ENCODE data around the gene TCAP.
"Not testable (repeated sequence)": the region's sequence is repeated elsewhere in the genome, so short reads cannot be mapped to it uniquely, and the experiment has no call there.

The TCAP gene

DNA sequence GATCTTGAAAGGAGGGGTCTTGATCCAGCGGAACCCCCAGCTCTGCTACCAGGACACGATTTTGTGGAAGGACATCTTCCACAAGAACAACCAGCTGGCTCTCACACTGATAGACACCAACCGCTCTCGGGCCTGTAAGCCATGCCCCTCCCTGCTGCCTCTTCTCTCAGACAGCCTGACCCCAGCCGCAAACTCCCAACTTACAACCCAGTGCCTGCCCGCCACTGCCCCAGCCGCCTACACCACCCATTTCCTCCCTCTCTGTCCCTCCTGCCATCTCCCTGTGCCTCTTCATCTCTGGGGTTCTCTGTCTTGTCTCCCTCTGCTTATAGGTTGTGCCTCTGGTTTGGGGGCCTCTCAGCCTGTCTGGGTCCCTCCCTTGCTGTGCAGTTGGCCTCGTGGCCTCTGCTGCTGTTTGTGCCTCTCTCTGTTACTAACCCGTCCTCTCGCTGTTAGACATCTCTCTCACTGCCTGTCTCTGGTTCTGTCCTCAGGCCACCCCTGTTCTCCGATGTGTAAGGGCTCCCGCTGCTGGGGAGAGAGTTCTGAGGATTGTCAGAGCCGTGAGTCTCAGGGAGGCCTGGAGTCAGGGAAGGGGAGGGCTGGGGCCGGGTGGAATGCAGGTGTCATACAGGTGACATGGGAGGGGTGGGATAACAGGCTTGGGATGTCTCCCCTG, 44.3 kb downstream of the TCAP start:
- DNase-seq = no peak

DNA sequence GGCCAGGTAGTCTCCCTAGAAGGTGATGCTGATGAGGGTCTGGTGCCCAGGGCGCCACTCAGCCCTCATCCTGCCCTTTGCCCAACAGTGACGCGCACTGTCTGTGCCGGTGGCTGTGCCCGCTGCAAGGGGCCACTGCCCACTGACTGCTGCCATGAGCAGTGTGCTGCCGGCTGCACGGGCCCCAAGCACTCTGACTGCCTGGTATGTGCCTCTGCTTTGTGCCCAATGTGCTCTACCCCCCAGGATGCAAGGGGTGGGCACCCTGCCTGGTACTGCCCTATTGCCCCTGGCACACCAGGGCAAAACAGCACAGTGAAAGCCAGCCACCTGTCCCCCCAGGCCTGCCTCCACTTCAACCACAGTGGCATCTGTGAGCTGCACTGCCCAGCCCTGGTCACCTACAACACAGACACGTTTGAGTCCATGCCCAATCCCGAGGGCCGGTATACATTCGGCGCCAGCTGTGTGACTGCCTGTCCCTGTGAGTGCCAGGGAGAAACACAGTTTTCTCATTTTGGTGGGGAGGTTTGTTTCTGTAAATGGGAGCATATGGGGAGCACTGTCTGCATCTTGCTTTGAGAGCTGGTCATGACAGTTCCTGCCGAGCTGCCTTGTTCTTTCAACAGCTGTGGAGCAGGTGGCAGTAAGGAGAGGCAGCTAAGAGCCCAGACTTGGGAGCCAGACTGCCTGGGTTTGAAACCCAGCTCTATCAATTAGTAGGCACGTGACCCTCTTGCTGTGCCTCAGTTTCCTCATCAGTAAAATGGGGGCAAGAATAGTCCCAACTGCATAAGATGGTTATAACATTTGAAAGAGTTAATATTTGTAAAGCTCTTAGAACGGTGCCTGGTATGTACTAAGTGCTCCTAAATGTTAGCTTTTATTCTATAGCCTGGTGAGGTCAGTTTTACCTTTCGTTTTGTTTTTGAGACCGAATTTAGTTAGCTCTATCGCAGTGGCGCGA, 45.1 kb downstream of the TCAP start:
- DNase-seq = no peak

DNA sequence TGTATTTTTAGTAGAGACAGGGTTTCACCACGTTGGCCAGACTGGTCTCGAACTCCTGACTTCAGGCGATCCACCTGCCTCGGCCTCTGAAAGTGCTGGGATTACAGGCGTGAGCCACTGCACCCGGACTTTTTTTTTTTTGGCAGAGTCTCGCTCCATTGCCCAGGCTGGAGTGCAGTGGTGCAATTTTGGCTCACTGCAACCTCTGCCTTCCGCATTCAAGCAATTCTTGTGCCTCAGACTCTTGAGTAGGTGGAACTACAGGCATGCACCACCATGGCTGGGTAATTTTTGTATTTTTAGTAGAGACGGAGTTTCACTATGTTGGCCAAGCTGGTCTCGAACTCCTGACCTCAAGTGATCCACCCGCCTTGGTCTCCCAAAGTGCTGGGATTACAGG, 45.9 kb downstream of the TCAP start:
- not testable (repeated sequence) for DNase-seq

DNA sequence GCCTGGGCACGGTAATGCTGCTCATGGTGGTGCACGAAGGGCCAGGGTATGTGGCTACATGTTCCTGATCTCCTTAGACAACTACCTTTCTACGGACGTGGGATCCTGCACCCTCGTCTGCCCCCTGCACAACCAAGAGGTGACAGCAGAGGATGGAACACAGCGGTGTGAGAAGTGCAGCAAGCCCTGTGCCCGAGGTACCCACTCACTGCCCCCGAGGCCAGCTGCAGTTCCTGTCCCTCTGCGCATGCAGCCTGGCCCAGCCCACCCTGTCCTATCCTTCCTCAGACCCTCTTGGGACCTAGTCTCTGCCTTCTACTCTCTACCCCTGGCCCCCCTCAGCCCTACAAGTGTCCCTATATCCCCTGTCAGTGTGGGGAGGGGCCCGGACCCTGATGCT, 46.7 kb downstream of the TCAP start:
- no peak for DNase-seq

DNA sequence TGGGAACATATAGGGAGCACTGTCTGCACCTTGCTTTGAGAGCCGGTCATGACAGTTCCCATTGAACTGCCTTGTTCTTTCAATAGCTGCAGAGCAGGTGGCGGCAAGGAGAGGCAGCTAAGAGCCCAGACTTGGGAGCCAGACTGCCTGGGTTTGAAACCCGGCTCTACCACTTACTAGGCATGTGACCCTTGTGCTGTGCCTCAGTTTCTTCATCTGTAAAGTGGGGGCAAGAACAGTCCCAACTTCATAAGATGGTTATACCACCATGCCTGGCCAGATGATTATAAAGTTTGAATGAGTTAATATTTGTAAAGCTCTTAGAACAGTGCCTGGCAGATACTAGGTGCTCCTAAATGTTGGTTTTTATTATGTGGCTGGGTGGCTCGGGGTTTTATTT, 49.1 kb downstream of the TCAP start:
- no peak for DNase-seq

DNA sequence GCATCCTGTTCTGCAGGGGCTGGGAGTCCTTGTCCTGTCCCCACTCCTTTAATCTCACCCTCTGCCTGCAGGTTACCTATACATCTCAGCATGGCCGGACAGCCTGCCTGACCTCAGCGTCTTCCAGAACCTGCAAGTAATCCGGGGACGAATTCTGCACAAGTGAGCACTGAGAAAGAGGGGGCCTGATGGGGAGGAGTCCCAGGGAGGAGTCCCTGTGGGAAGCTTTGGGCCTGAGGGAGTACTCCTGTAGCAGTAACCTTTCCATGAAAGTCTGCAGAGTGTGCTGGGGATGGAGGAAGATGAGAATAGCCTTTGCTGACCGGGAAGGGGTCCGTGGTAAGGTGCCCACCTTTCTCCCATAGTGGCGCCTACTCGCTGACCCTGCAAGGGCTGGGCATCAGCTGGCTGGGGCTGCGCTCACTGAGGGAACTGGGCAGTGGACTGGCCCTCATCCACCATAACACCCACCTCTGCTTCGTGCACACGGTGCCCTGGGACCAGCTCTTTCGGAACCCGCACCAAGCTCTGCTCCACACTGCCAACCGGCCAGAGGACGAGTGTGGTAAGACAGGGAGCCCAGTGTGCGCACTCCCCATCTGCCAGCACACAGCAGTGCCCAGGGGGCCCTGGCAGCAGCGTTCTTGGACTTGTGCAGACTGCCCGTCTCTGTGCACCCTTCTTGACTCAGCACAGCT, 50.4 kb downstream of the TCAP start:
- DNase-seq = no peak
